Liver (tissue), 9 donors: ENCODE results near the gene CLCN4. TPM values are rescaled to one million over a fixed set of nuclear protein-coding genes. Genes with fewer than 3 reads are reported as not detected.

Experiments
- DNase-seq: peaks from one replicate; pipeline ENCODE4 v3.0.0-alpha.2; 2017; ENCODE audit warnings: low spot score
- H3K27ac ChIP-seq, 2 donors: one replicate each; pipeline ENCODE4 v1.7.0; 2013; ENCODE audit warnings: inconsistent platforms in 2 of 2, low read length in 2 of 2, control low read depth in 1 of 2, low read depth in 1 of 2, mild to moderate bottlenecking in 1 of 2
- H3K27me3 ChIP-seq, 4 donors: one replicate each; pipeline versions ENCODE4 v1.6.1 to v1.7.0; 2013; ENCODE audit warnings: low read length in 3 of 4, inconsistent platforms in 1 of 4, mild to moderate bottlenecking in 1 of 4, moderate library complexity in 1 of 4; ENCODE audit not compliant: control insufficient read depth in 4 of 4, insufficient read depth in 4 of 4
- H3K36me3 ChIP-seq, 4 donors: one replicate each; pipeline versions ENCODE4 v1.6.1 to v1.7.0; 2013; ENCODE audit warnings: low read length in 3 of 4, mild to moderate bottlenecking in 3 of 4, low read depth in 1 of 4, moderate library complexity in 1 of 4; ENCODE audit not compliant: control insufficient read depth in 4 of 4, insufficient read depth in 3 of 4
- H3K4me1 ChIP-seq, 4 donors: one replicate each; pipeline versions ENCODE4 v1.6.1 to v1.7.0; 2013; ENCODE audit warnings: low read length in 3 of 4, mild to moderate bottlenecking in 3 of 4, moderate library complexity in 1 of 4; ENCODE audit not compliant: control insufficient read depth in 4 of 4, insufficient read depth in 4 of 4
- H3K4me3 ChIP-seq, 3 donors: one replicate each; pipeline versions ENCODE4 v1.6.1 to v1.7.0; 2013; ENCODE audit warnings: low read length in 3 of 3, control low read depth in 1 of 3, low read depth in 1 of 3, mild to moderate bottlenecking in 1 of 3
- H3K9ac ChIP-seq, 2 donors: one replicate each; pipeline ENCODE4 v1.7.0; 2013; ENCODE audit warnings: low read length in 2 of 2, mild to moderate bottlenecking in 2 of 2, moderate library complexity in 2 of 2, control low read depth in 1 of 2, low read depth in 1 of 2
- H3K9me3 ChIP-seq, 4 donors: one replicate each; pipeline versions ENCODE4 v1.6.1 to v1.7.0; 2013; ENCODE audit warnings: low read length in 3 of 4; ENCODE audit not compliant: control insufficient read depth in 4 of 4
- ATF3 ChIP-seq: IDR thresholded peaks from 2 replicates; pipeline ENCODE4 v1.6.1; 2016; ENCODE audit warnings: antibody characterized with exemption
- CTCF ChIP-seq: fragments of 150-350 bp; IDR thresholded peaks from 2 replicates; pipeline ENCODE4 v1.5.1; 2017; ENCODE audit warnings: improper control_type of control experiment, low read depth, low read length; ENCODE audit not compliant: missing input control
- EGR1 ChIP-seq, 2 donors: IDR thresholded peaks; 2 replicates each; pipeline ENCODE4 v1.6.1; 2016 to 2018; ENCODE audit warnings: antibody characterized with exemption in 2 of 2, low read depth in 2 of 2
- FOXA1 ChIP-seq: IDR thresholded peaks from 2 replicates; pipeline ENCODE4 v1.6.1; 2016; ENCODE audit warnings: antibody characterized with exemption
- FOXA2 ChIP-seq: IDR thresholded peaks from 2 replicates; pipeline ENCODE4 v1.6.1; 2016; ENCODE audit warnings: antibody characterized with exemption
- GABPA ChIP-seq, 2 donors: IDR thresholded peaks in 1 of 2; conservative IDR thresholded peaks in 1 of 2; 2 replicates each; pipeline ENCODE4 v1.6.1; 2016; ENCODE audit warnings: antibody characterized with exemption in 2 of 2, mild to moderate bottlenecking in 1 of 2, moderate library complexity in 1 of 2
- HNF4A ChIP-seq, 2 donors: conservative IDR thresholded peaks; 2 replicates each; pipeline ENCODE4 v1.6.1; 2016; ENCODE audit warnings: antibody characterized with exemption in 2 of 2, mild to moderate bottlenecking in 2 of 2
- HNF4G ChIP-seq: IDR thresholded peaks from 2 replicates; pipeline ENCODE4 v1.6.1; 2016; ENCODE audit warnings: antibody characterized with exemption
- JUND ChIP-seq, 2 donors: IDR thresholded peaks; 2 replicates each; pipeline ENCODE4 v1.6.1; 2016; ENCODE audit warnings: antibody characterized with exemption in 2 of 2
- MAX ChIP-seq: IDR thresholded peaks from 2 replicates; pipeline ENCODE4 v1.6.1; 2016; ENCODE audit warnings: antibody characterized with exemption
- NR2F2 ChIP-seq: IDR thresholded peaks from 2 replicates; pipeline ENCODE4 v1.6.1; 2016; ENCODE audit warnings: antibody characterized with exemption
- RAD21 ChIP-seq, 2 donors: IDR thresholded peaks; 2 replicates each; pipeline ENCODE4 v1.6.1; 2016; ENCODE audit warnings: antibody characterized with exemption in 2 of 2, mild to moderate bottlenecking in 2 of 2
- REST ChIP-seq: IDR thresholded peaks from 2 replicates; pipeline ENCODE4 v1.6.1; 2016; ENCODE audit warnings: antibody characterized with exemption, mild to moderate bottlenecking
- RXRA ChIP-seq, 2 donors: IDR thresholded peaks; 2 replicates each; pipeline ENCODE4 v1.6.1; 2017 to 2018; ENCODE audit warnings: antibody characterized with exemption in 2 of 2, mild to moderate bottlenecking in 1 of 2
- SP1 ChIP-seq: IDR thresholded peaks from 2 replicates; pipeline ENCODE4 v1.6.1; 2018; ENCODE audit warnings: antibody characterized with exemption, mild to moderate bottlenecking
- TAF1 ChIP-seq: conservative IDR thresholded peaks from 2 replicates; pipeline ENCODE4 v1.6.1; 2016; ENCODE audit warnings: antibody characterized with exemption, mild to moderate bottlenecking
- ZBTB33 ChIP-seq: IDR thresholded peaks from 2 replicates; pipeline ENCODE4 v1.6.1; 2016; ENCODE audit warnings: antibody characterized with exemption
- WGBS: extraction: QIAGEN DNeasy Blood & Tissue Kit; methylation state at CpG from one replicate; pipeline ENCODE4 v1.1.7; 2013; 5-methylcytosine and 5-hydroxymethylcytosine counted together
- polyA plus RNA-seq, 2 donors: library from polyadenylated mRNA; stranded (reverse) in 1 of 2; unstranded in 1 of 2; fragments of 200-250 nt in 1 of 2; fragments of >200 nt in 1 of 2; fragmentation: Nextera tagmentation in 1 of 2; extraction: Ambion mirVana in 1 of 2; gene quantifications; one replicate each; pipeline versions ENCODE4 v1.2.1 to v1.2.3, GENCODE V29; 2013 to 2015
- total RNA-seq, 2 donors: library from RNA; depleted of rRNA; stranded (reverse); fragments of >200 nt; gene quantifications; one replicate each; pipeline ENCODE4 v1.2.3, GENCODE V29; 2014
- donor health status: healthy.
- donor health status: healthy.
- donor health status: healthy.
- donor health status: healthy.
- donor health status: healthy.

CLCN4 gene
- total and polyA plus RNA-seq, 4 donors, result 1.5 to 10.9 (median 4.0) TPM

GRCh38 chrX:10206317-10206716 lies 49.5 kb downstream of the CLCN4 start:
- no peak for TF ChIP-seq SP1
- no peak for TF ChIP-seq RAD21 (IDR thresholded peaks at IDR 0.05)
- TF ChIP-seq ATF3, result no peak
- no peak for TF ChIP-seq GABPA (IDR thresholded peaks at IDR 0.05 in 1 of 2, conservative IDR thresholded peaks at IDR 0.05 in 1 of 2)
- no peak for TF ChIP-seq HNF4A (conservative IDR thresholded peaks at IDR 0.05)
- TF ChIP-seq EGR1 (IDR thresholded peaks at IDR 0.05; ENCODE audit: low read depth in 2 of 2), result no peak
- no peak for TF ChIP-seq FOXA2
- TF ChIP-seq TAF1, result no peak
- no peak for TF ChIP-seq HNF4G
- no peak for TF ChIP-seq NR2F2
- no peak for TF ChIP-seq JUND (IDR thresholded peaks at IDR 0.05)
- TF ChIP-seq CTCF, result no peak
- TF ChIP-seq REST, result no peak
- no peaks in the 10 kb centered on the region for H3K27me3 ChIP-seq
- H3K4me1 ChIP-seq, result no peaks in the 10 kb centered on the region
- no peak for DNase-seq
- no peaks in the 10 kb centered on the region for H3K9me3 ChIP-seq
- 89% methylated on average over 9 of the region's 9 CpGs for WGBS
- no peak overlapping the region for H3K4me3 ChIP-seq
- peaks cover 0 to 2% (median 0%) of the 10 kb centered on the region in 4 donors for H3K36me3 ChIP-seq
- H3K9ac ChIP-seq, result no peak overlapping the region
- H3K27ac ChIP-seq, result no peak overlapping the region

- Histone ChIP-seq H3K9ac (no peak overlapping the region), H3K4me3 (no peak overlapping the region), H3K36me3 (peaks cover 0 to 2% (median 0%) of the 10 kb centered on the region in 4 donors), H3K27ac (no peak overlapping the region), H3K27me3 (no peaks in the 10 kb centered on the region), H3K9me3 (no peaks in the 10 kb centered on the region), H3K4me1 (no peaks in the 10 kb centered on the region)
- 52% methylated on average over 11 of the region's 11 CpGs for WGBS
- no peak for TF ChIP-seq FOXA1
- no peak for TF ChIP-seq MAX
- no peak for TF ChIP-seq TAF1
- no peak for TF ChIP-seq SP1
- no peak for TF ChIP-seq GABPA (IDR thresholded peaks at IDR 0.05 in 1 of 2, conservative IDR thresholded peaks at IDR 0.05 in 1 of 2)
- no peak for TF ChIP-seq NR2F2
- no peak for TF ChIP-seq ZBTB33
- TF ChIP-seq RAD21 (IDR thresholded peaks at IDR 0.05), result no peak
- TF ChIP-seq RXRA (IDR thresholded peaks at IDR 0.05), result no peak
- no peak for TF ChIP-seq HNF4G
- no peak for DNase-seq
Observed at GRCh38 chrX:10208281-10208856, 51.6 kb downstream of the CLCN4 start.
